ENCODE measurements around the gene LMAN2L.

- TF ChIP-seq GATA2 (IDR thresholded peaks at IDR 0.05; ENCODE audit: low read depth, low read length) = no peak
- TF ChIP-seq GATA3 (IDR thresholded peaks at IDR 0.05; ENCODE audit: low read depth, low read length) = no peak
These were observed 45.6 kb downstream of the LMAN2L start for GRCh38 chr2:96694279-96694678.

All from SH-SY5Y (cell line).